Ascending aorta (tissue), 2 donors: ENCODE data around the gene ACAD9. TPM values are rescaled to one million over a fixed set of nuclear protein-coding genes. Genes with fewer than 3 reads are reported as not detected.

Experiments
- DNase-seq, 2 donors: peaks; one replicate each; pipeline ENCODE4 v3.0.0-alpha.2; 2019; ENCODE audit warnings: low spot score in 2 of 2
- H3K27ac ChIP-seq, 2 donors: fragments of 200-600 bp; sonication (generic); one replicate each; pipeline ENCODE4 v1.5.1; 2016 to 2017; ENCODE audit warnings: mild to moderate bottlenecking in 1 of 2
- H3K27me3 ChIP-seq: fragments of 200-600 bp; sonication (generic); one replicate; pipeline ENCODE4 v1.5.1; 2017
- H3K36me3 ChIP-seq, 2 donors: fragments of 200-600 bp; sonication (generic); one replicate each; pipeline ENCODE4 v1.5.1; 2016
- H3K4me1 ChIP-seq, 2 donors: fragments of 200-600 bp; sonication (generic); one replicate each; pipeline ENCODE4 v1.5.1; 2016 to 2017; ENCODE audit warnings: mild to moderate bottlenecking in 1 of 2
- H3K4me3 ChIP-seq, 2 donors: fragments of 200-600 bp; sonication (generic); one replicate each; pipeline ENCODE4 v1.5.1; 2016 to 2017; ENCODE audit warnings: mild to moderate bottlenecking in 1 of 2
- H3K9me3 ChIP-seq, 2 donors: fragments of 200-600 bp; sonication (generic); one replicate each; pipeline ENCODE4 v1.5.1; 2016
- CTCF ChIP-seq, 3 experiments: fragments of 200-600 bp in 2 of 3; fragments of 450-650 bp in 1 of 3; sonication (generic) in 2 of 3; IDR thresholded peaks; one replicate each; pipeline ENCODE4 v1.5.1; 2016 to 2019; ENCODE audit warnings: antibody characterized with exemption in 3 of 3, mild to moderate bottlenecking in 1 of 3, moderate library complexity in 1 of 3
- intact Hi-C: fragments of 100-400 bp; cut with DNase I; formaldehyde crosslinking; loops from one replicate; pipeline ENCODE4 v1.15.1; 2023
- total RNA-seq: library from RNA; depleted of rRNA; stranded (reverse); fragments of >200 nt; gene quantifications from one replicate; pipeline ENCODE4 v1.1.0, GENCODE V29; 2016

ACAD9 gene
- total RNA-seq, 1 donor from 2014 or later = 23.4 TPM

GRCh38 chr3:128867200-128868125 is 12.0 kb upstream of the ACAD9 start:
- no peaks in the 10 kb centered on the region for H3K36me3 ChIP-seq
- no peak for TF ChIP-seq CTCF (IDR thresholded peaks at IDR 0.05)
- no peak for DNase-seq
- H3K27me3 ChIP-seq = no peaks in the 10 kb centered on the region
- H3K4me1 ChIP-seq = no peaks in the 10 kb centered on the region
- intact Hi-C loops = no loop called here
- H3K27ac ChIP-seq = no peak overlapping the region
- H3K4me3 ChIP-seq = no peak overlapping the region
- no peaks in the 10 kb centered on the region for H3K9me3 ChIP-seq

GRCh38 chr3:128870347-128870746 is 9.1 kb upstream of the ACAD9 start:
- Histone ChIP-seq H3K9me3 (no peaks in the 10 kb centered on the region), H3K4me3 (no peak overlapping the region), H3K36me3 (no peaks in the 10 kb centered on the region), H3K4me1 (no peaks in the 10 kb centered on the region), H3K27me3 (no peaks in the 10 kb centered on the region), H3K27ac (no peak overlapping the region)
- no peak for TF ChIP-seq CTCF (IDR thresholded peaks at IDR 0.05)
- DNase-seq = no peak
- intact Hi-C loops = loop anchor here (10.0 kb wide), 1 partner anchor 1276 kb away; the partner anchor contains the start of genes MCM2 and TPRA1

GRCh38 chr3:128872282-128872681 is 7.1 kb upstream of the ACAD9 start:
- no peak overlapping the region for H3K27ac ChIP-seq
- no peak for DNase-seq
- intact Hi-C loops = loop anchor here (10.0 kb wide), 1 partner anchor 1277 kb away; the partner anchor contains the start of genes MCM2 and TPRA1
- no peaks in the 10 kb centered on the region for H3K9me3 ChIP-seq
- no peaks in the 10 kb centered on the region for H3K36me3 ChIP-seq
- H3K27me3 ChIP-seq = no peaks in the 10 kb centered on the region
- no peaks in the 10 kb centered on the region for H3K4me1 ChIP-seq
- TF ChIP-seq CTCF (IDR thresholded peaks at IDR 0.05) = no peak
- no peak overlapping the region for H3K4me3 ChIP-seq

GRCh38 chr3:128872744-128873143 is 6.7 kb upstream of the ACAD9 start:
- Histone ChIP-seq H3K4me3 (no peak overlapping the region), H3K36me3 (no peaks in the 10 kb centered on the region), H3K9me3 (no peaks in the 10 kb centered on the region), H3K27ac (no peak overlapping the region), H3K4me1 (peaks cover 1 to 2% of the 10 kb centered on the region in 2 donors), H3K27me3 (no peaks in the 10 kb centered on the region)
- intact Hi-C loops = loop anchor here (10.0 kb wide), 1 partner anchor 1278 kb away; the partner anchor contains the start of genes MCM2 and TPRA1
- no peak for TF ChIP-seq CTCF (IDR thresholded peaks at IDR 0.05)
- no peak for DNase-seq

- Histone ChIP-seq H3K9me3 (no peaks in the 10 kb centered on the region), H3K27ac (no peak overlapping the region), H3K27me3 (no peaks in the 10 kb centered on the region), H3K4me1 (peaks cover 8% of the 10 kb centered on the region in 2 donors), H3K36me3 (no peaks in the 10 kb centered on the region), H3K4me3 (no peak overlapping the region)
- TF ChIP-seq CTCF (IDR thresholded peaks at IDR 0.05) = no peak
- intact Hi-C loops = loop anchor here (10.0 kb wide), 1 partner anchor 1279 kb away; the partner anchor contains the start of genes MCM2 and TPRA1
- DNase-seq = no peak
These were observed 6.0 kb upstream of the ACAD9 start for GRCh38 chr3:128873244-128874022.
